ENCODE results near the gene SMIM28. TPM values are rescaled to one million over a fixed set of nuclear protein-coding genes. Genes with fewer than 3 reads are reported as not detected.

Gene SMIM28
- polyA plus RNA-seq, 1 experiment, result not detected

GRCh38 chr6:138389551-138389950 is 11.8 kb downstream of the SMIM28 start:
- H3K27ac ChIP-seq (ENCODE audit: low read depth, low read length), result no peak overlapping the region
- ChIA-PET POLR2A (no interaction called here), CTCF (no interaction called here)
- H3K27me3 ChIP-seq (ENCODE audit: control insufficient read depth, insufficient read depth, low read length), result peaks cover 4% of the 10 kb centered on the region
- no peak for TF ChIP-seq CTCF (IDR thresholded peaks at IDR 0.05; ENCODE audit: low read depth, low read length)
- no peak for DNase-seq (ENCODE audit: low read depth, low spot score)
- H3K9me3 ChIP-seq (ENCODE audit: control insufficient read depth, insufficient read depth, low read length), result no peaks in the 10 kb centered on the region
- H3K4me3 ChIP-seq (ENCODE audit: low read depth, low read length), result no peak overlapping the region

- no peak overlapping the region for H3K27ac ChIP-seq (ENCODE audit: low read depth, low read length)
- POLR2A ChIA-PET, result no interaction called here
- H3K9me3 ChIP-seq (ENCODE audit: control insufficient read depth, insufficient read depth, low read length), result no peaks in the 10 kb centered on the region
- CTCF ChIA-PET, result no interaction called here
- H3K27me3 ChIP-seq (ENCODE audit: control insufficient read depth, insufficient read depth, low read length), result peaks cover 4% of the 10 kb centered on the region
- TF ChIP-seq CTCF (IDR thresholded peaks at IDR 0.05; ENCODE audit: low read depth, low read length), result no peak
- H3K4me3 ChIP-seq (ENCODE audit: low read depth, low read length), result no peak overlapping the region
- no peak for DNase-seq (ENCODE audit: low read depth, low spot score)
Observed at GRCh38 chr6:138393871-138394783, 16.4 kb downstream of the SMIM28 start.

- no peak for DNase-seq (ENCODE audit: low read depth, low spot score)
- Histone ChIP-seq H3K4me3 (ENCODE audit: low read depth, low read length) (no peak overlapping the region), H3K9me3 (ENCODE audit: control insufficient read depth, insufficient read depth, low read length) (no peaks in the 10 kb centered on the region), H3K27ac (ENCODE audit: low read depth, low read length) (no peak overlapping the region), H3K27me3 (ENCODE audit: control insufficient read depth, insufficient read depth, low read length) (peaks cover 4% of the 10 kb centered on the region)
- no peak for TF ChIP-seq CTCF (IDR thresholded peaks at IDR 0.05; ENCODE audit: low read depth, low read length)
- ChIA-PET POLR2A (no interaction called here), CTCF (no interaction called here)
Observed at GRCh38 chr6:138396709-138397108, 19.0 kb downstream of the SMIM28 start.

GRCh38 chr6:138397128-138398122 is 19.7 kb downstream of the SMIM28 start:
- CTCF ChIA-PET, result no interaction called here

More at GRCh38 chr6:138397128-138398122, 19.7 kb downstream of the SMIM28 start:
- no peak for DNase-seq (ENCODE audit: low read depth, low spot score)
- Histone ChIP-seq H3K9me3 (ENCODE audit: control insufficient read depth, insufficient read depth, low read length) (no peaks in the 10 kb centered on the region), H3K4me3 (ENCODE audit: low read depth, low read length) (no peak overlapping the region), H3K27ac (ENCODE audit: low read depth, low read length) (no peak overlapping the region), H3K27me3 (ENCODE audit: control insufficient read depth, insufficient read depth, low read length) (peaks cover 4% of the 10 kb centered on the region)
- POLR2A ChIA-PET, result no interaction called here
- no peak for TF ChIP-seq CTCF (IDR thresholded peaks at IDR 0.05; ENCODE audit: low read depth, low read length)

Data from AG04450 (cell line).